Measurements from ENCODE around the gene SLC4A11. TPM values are rescaled to one million over a fixed set of nuclear protein-coding genes. Genes with fewer than 3 reads are reported as not detected.

The SLC4A11 gene
- total RNA-seq, 1 donor from 2014 or later = 5.0 TPM

DNA sequence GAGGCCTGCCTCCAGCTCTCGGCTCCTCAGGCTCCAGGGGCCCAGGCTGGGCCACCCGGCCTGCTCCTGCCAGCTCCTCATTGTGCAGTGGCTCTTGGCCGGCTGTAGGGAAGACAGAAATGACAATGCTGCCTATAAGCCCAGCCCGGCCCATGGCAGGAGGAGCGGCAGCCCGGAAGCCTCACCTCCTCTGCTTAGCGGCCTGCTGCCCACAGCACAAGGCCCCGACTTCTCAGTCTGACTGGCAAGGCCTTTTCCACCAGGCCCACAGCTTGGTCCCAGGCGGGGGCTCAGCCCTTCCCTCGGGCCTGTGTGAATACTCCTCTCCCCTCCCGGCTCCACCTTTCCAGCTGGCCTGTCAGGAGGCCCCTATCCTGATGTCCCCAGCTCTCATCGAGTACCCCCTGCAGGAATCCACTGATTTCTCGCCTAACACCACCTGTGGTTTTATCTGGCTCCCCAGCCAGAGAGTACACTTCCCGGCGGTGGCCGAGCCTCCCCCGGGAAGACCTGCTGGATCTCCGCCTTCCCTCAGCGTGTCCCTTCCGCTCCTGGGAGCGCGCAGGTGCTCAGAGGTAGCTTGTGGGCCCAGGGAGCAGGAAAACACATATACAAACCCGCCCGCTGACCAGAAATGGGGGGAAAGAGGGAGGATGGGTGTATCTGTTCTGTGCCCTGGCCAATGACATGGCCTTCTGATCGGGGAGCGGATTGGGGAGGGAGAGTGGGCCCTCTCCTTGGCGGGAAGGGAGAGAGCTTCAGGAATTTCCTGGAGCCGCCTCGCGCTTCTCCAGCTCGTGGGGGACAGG is 35.5 kb downstream of the SLC4A11 start:
- Histone ChIP-seq H3K27ac (peak overlapping the region; percentile 92), H3K36me3 (peaks cover 36% of the 10 kb centered on the region), H3K9me3 (no peaks in the 10 kb centered on the region), H3K27me3 (ENCODE audit: low read depth) (no peaks in the 10 kb centered on the region), H3K4me3 (peak overlapping the region; percentile 99), H3K4me1 (peaks cover 18% of the 10 kb centered on the region)
- ATAC-seq = peak; percentile 47 to 65
- intact Hi-C loops (cut with DNase I) = no loop called here
- DNase-seq = no peak
- TF ChIP-seq, protein P1, sequence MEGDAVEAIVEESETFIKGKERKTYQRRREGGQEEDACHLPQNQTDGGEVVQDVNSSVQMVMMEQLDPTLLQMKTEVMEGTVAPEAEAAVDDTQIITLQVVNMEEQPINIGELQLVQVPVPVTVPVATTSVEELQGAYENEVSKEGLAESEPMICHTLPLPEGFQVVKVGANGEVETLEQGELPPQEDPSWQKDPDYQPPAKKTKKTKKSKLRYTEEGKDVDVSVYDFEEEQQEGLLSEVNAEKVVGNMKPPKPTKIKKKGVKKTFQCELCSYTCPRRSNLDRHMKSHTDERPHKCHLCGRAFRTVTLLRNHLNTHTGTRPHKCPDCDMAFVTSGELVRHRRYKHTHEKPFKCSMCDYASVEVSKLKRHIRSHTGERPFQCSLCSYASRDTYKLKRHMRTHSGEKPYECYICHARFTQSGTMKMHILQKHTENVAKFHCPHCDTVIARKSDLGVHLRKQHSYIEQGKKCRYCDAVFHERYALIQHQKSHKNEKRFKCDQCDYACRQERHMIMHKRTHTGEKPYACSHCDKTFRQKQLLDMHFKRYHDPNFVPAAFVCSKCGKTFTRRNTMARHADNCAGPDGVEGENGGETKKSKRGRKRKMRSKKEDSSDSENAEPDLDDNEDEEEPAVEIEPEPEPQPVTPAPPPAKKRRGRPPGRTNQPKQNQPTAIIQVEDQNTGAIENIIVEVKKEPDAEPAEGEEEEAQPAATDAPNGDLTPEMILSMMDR (IDR thresholded peaks at IDR 0.05) = no peak

DNA sequence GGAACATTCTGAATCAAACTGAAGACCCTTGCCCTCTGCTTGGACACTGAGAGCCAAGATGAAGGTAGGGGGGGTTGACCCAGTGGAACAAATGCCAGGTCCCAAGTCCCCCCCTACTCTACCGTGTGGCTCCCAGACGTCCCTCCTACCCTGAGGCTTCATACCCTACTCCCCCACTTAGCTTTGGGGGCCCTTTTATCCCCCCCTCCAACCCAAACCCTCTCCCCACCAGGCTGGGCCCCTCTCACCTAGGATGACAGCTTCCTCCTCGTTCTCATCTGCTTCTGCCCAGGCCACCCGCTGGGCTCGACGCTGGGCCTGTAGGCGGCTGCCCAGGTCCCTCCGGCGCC is 36.0 kb downstream of the SLC4A11 start:
- intact Hi-C loops (cut with DNase I) = no loop called here
- Histone ChIP-seq H3K27ac (peak overlapping the region; percentile 92), H3K36me3 (peaks cover 40% of the 10 kb centered on the region), H3K4me1 (peaks cover 13% of the 10 kb centered on the region), H3K9me3 (no peaks in the 10 kb centered on the region), H3K27me3 (ENCODE audit: low read depth) (no peaks in the 10 kb centered on the region), H3K4me3 (peak overlapping the region; percentile 99)
- no peak for DNase-seq
- no peak for ATAC-seq
- TF ChIP-seq, protein P1 (IDR thresholded peaks at IDR 0.05) = no peak

DNA sequence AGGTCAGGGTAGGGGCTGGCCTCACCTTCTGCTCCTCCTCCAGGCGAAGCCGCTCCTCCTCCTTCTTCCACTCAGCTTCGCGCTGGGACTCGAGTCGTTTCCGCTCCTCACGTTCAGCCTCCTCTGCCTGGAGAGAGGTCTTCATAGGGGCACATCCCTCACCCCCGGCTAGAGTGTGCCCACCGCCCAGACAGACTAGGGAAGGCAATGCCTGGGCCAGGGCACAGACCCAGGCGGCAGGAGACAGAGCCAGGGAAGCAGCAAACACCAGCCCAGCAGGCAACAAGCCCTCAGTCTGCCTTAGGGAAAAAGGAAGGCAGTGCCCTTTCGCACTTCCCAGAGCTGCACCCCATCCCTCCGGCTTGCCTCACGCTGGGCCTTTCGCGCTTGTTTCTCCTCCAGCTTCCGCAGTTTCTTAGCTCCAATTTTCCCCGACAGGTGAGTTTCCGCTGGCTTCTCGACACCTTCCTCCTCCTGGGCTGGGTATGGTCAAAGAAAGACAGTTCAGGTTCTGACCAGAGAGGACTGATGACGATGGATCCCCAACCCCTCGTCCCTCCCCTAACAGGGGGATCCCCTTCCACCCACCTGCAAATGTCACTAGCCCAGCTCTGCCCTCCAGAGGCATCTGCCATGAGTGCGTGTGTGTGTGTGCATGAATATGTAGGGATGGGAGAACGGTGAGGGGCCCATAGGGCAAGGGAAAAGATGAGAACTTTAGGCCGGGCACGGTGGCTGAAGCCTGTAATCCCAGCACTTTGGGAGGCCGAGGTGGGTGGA is 38.8 kb downstream of the SLC4A11 start:
- intact Hi-C loops (cut with DNase I) = no loop called here
- peaks cover 65% of the 10 kb centered on the region for H3K36me3 ChIP-seq

DNA sequence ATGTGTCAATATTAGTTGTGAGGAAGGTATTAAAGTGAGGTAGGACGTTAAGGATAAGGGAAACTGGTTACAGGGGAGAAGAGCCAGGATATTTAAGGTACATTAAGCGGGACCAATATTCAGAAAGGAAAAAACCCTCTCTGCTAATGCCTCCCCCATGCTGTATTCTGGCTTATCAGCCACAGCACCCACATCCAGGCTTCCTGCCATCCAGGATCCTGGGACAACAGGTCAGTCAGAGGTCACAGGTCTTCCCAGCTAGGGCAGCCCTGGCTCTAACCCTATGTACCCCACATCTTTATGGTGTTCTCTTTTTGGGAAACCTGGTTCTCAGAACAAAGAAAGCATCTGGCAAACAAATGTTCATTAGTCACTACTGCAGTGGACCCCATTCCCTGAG is 39.8 kb downstream of the SLC4A11 start:
- no peaks in the 10 kb centered on the region for H3K27me3 ChIP-seq (ENCODE audit: low read depth)
- DNase-seq (no peak), ATAC-seq (no peak)
- peaks cover 75% of the 10 kb centered on the region for H3K36me3 ChIP-seq
- no peak overlapping the region for H3K27ac ChIP-seq
- H3K9me3 ChIP-seq = no peaks in the 10 kb centered on the region
- intact Hi-C loops (cut with DNase I) = no loop called here
- H3K4me3 ChIP-seq = no peak overlapping the region
- peaks cover 13% of the 10 kb centered on the region for H3K4me1 ChIP-seq
- TF ChIP-seq, protein P1 (IDR thresholded peaks at IDR 0.05) = no peak

More for the DNA sequence above, 38.8 kb downstream of the SLC4A11 start:
- no peaks in the 10 kb centered on the region for H3K27me3 ChIP-seq (ENCODE audit: low read depth)
- TF ChIP-seq, protein P1 (IDR thresholded peaks at IDR 0.05) = no peak
- peaks cover 13% of the 10 kb centered on the region for H3K4me1 ChIP-seq
- no peaks in the 10 kb centered on the region for H3K9me3 ChIP-seq
- H3K4me3 ChIP-seq = no peak overlapping the region
- no peak for DNase-seq
- ATAC-seq = no peak
- H3K27ac ChIP-seq = no peak overlapping the region

DNA sequence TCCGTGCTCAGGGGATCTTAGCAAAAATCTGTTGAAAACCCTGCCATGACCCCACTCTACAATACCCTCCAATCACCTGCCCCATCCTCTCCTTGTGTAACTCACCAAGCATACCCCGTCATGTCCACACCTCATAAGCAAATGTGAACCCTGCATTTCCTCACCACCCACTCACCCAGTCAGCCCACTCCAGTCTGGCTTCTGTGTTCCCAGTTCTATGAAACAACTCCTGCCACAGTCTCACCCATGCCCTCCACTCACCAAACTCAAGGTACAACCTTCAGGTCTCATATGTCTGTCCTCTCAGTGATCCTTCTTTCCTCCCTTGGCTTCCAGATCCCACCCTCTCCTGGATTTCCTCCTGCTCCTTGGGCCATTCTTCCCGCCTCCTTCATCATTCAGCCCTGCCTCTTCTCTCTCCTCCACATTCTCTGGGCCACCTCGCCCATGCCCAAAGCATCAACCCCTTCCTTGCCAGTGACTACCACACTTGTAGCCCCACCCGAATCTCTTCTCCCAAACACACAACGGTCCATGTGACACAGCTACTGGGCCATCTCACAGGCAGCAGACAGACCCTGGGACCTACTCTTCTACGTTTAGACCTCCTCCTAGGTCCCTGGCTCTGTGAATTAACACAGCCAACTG is 43.3 kb downstream of the SLC4A11 start:
- peaks cover 96% of the 10 kb centered on the region for H3K36me3 ChIP-seq
- no peak overlapping the region for H3K27ac ChIP-seq
- no peaks in the 10 kb centered on the region for H3K27me3 ChIP-seq (ENCODE audit: low read depth)
- H3K9me3 ChIP-seq = no peaks in the 10 kb centered on the region
- intact Hi-C loops (cut with DNase I) = no loop called here
- no peaks in the 10 kb centered on the region for H3K4me1 ChIP-seq
- no peak for ATAC-seq
- no peak for DNase-seq
- TF ChIP-seq, protein P1 (IDR thresholded peaks at IDR 0.05) = no peak
- no peak overlapping the region for H3K4me3 ChIP-seq
